NT2/D1 (cell line): Measurements from ENCODE around the gene CPN2.

Experiments used
- SUZ12 ChIP-seq: IDR thresholded peaks from 2 replicates; pipeline ENCODE4 v1.6.1; 2011; ENCODE audit not compliant: insufficient read length, insufficient read depth; ENCODE audit errors: extremely low read depth
- YY1 ChIP-seq: IDR thresholded peaks from 2 replicates; pipeline ENCODE4 v1.6.1; 2011; ENCODE audit not compliant: insufficient read length, insufficient read depth
- ZNF274 ChIP-seq: IDR thresholded peaks from 2 replicates; pipeline ENCODE4 v1.6.1; 2011; ENCODE audit warnings: mild to moderate bottlenecking, low read depth, low read length

GRCh38 chr3:194340757-194341400 is 10.2 kb downstream of the CPN2 start:
- TF ChIP-seq ZNF274 (no peak), YY1 (no peak), SUZ12 (no peak)
